Cardiac muscle cell (in vitro differentiated cells and primary cell): ENCODE data around the gene COP1. TPM values are rescaled to one million over a fixed set of nuclear protein-coding genes. Genes with fewer than 3 reads are reported as not detected.

Experiments
- DNase-seq, 2 donors: peaks; one replicate each; pipeline versions ENCODE4 v3.0.0 to v3.0.0-alpha.2; 2010 to 2017; ENCODE audit warnings: low read depth in 1 of 2, low spot score in 1 of 2
- H3K27ac ChIP-seq: fragments of 200-600 bp; sonication (generic); 2 replicates; pipeline ENCODE4 v1.5.1; 2016
- H3K27me3 ChIP-seq: fragments of 200-600 bp; sonication (generic); 2 replicates; pipeline ENCODE4 v1.6.0; 2016; ENCODE audit warnings: control low read depth
- H3K36me3 ChIP-seq: fragments of 200-600 bp; sonication (generic); 2 replicates; pipeline ENCODE4 v1.5.1; 2016; ENCODE audit warnings: control low read depth
- H3K4me1 ChIP-seq: fragments of 200-600 bp; sonication (generic); 2 replicates; pipeline ENCODE4 v1.8.1; 2017; ENCODE audit warnings: low read depth, mild to moderate bottlenecking, mixed run types
- H3K4me3 ChIP-seq: fragments of 200-600 bp; sonication (generic); 2 replicates; pipeline ENCODE4 v1.5.1; 2016; ENCODE audit warnings: mild to moderate bottlenecking
- H3K9me3 ChIP-seq: fragments of 200-600 bp; sonication (generic); 2 replicates; pipeline ENCODE4 v1.5.1; 2017; ENCODE audit warnings: low read depth, mild to moderate bottlenecking, control low read depth
- CTCF ChIP-seq: IDR thresholded peaks from 2 replicates; pipeline ENCODE4 v1.5.1; 2012; ENCODE audit warnings: low read depth, mild to moderate bottlenecking, low read length
- polyA plus RNA-seq: library from polyadenylated mRNA; unstranded; fragments of >200 nt; fragmentation: Nextera tagmentation; extraction: Ambion mirVana; gene quantifications from 2 replicates; pipeline ENCODE4 v1.2.1, GENCODE V29; 2016
- total RNA-seq: library from RNA; depleted of rRNA; stranded (reverse); fragments of >200 nt; gene quantifications from 2 replicates; pipeline ENCODE4 v1.2.3, GENCODE V29; 2016

The COP1 gene
- total and polyA plus RNA-seq, 2 experiments from 2014 or later: 58.8 to 71.3 TPM

- no peak for DNase-seq
- TF ChIP-seq CTCF: no peak
- H3K9me3 ChIP-seq: no peaks in the 10 kb centered on the region
Measured at GRCh38 chr1:176198413-176198812, 8.7 kb downstream of the COP1 start.

GRCh38 chr1:176196728-176197127, 10.4 kb downstream of the COP1 start:
- no peaks in the 10 kb centered on the region for H3K36me3 ChIP-seq
- H3K27me3 ChIP-seq: no peaks in the 10 kb centered on the region
- H3K4me3 ChIP-seq: no peak overlapping the region
- H3K4me1 ChIP-seq: no peaks in the 10 kb centered on the region
- H3K27ac ChIP-seq: no peak overlapping the region
- DNase-seq: no peak
- no peak for TF ChIP-seq CTCF
- no peaks in the 10 kb centered on the region for H3K9me3 ChIP-seq

More at GRCh38 chr1:176198413-176198812, 8.7 kb downstream of the COP1 start:
- Histone ChIP-seq H3K36me3 (no peaks in the 10 kb centered on the region), H3K27ac (no peak overlapping the region), H3K4me3 (no peak overlapping the region), H3K27me3 (no peaks in the 10 kb centered on the region), H3K4me1 (no peaks in the 10 kb centered on the region)

GRCh38 chr1:176195547-176195946, 11.5 kb downstream of the COP1 start:
- Histone ChIP-seq H3K4me3 (no peak overlapping the region), H3K36me3 (no peaks in the 10 kb centered on the region), H3K27me3 (no peaks in the 10 kb centered on the region), H3K27ac (no peak overlapping the region), H3K4me1 (no peaks in the 10 kb centered on the region), H3K9me3 (no peaks in the 10 kb centered on the region)
- DNase-seq: no peak
- no peak for TF ChIP-seq CTCF

GRCh38 chr1:176193663-176194062, 13.4 kb downstream of the COP1 start:
- Histone ChIP-seq H3K4me1 (no peaks in the 10 kb centered on the region), H3K27me3 (no peaks in the 10 kb centered on the region), H3K9me3 (no peaks in the 10 kb centered on the region), H3K36me3 (no peaks in the 10 kb centered on the region), H3K4me3 (no peak overlapping the region), H3K27ac (no peak overlapping the region)
- no peak for TF ChIP-seq CTCF
- no peak for DNase-seq

- Histone ChIP-seq H3K36me3 (no peaks in the 10 kb centered on the region), H3K9me3 (no peaks in the 10 kb centered on the region), H3K27ac (no peak overlapping the region), H3K27me3 (no peaks in the 10 kb centered on the region), H3K4me1 (no peaks in the 10 kb centered on the region), H3K4me3 (no peak overlapping the region)
- DNase-seq: no peak
- no peak for TF ChIP-seq CTCF
Measured at GRCh38 chr1:176193023-176193422, 14.1 kb downstream of the COP1 start.

- H3K9me3 ChIP-seq: no peaks in the 10 kb centered on the region
- no peaks in the 10 kb centered on the region for H3K4me1 ChIP-seq
- TF ChIP-seq CTCF: no peak
- no peak overlapping the region for H3K4me3 ChIP-seq
- no peak overlapping the region for H3K27ac ChIP-seq
- no peak for DNase-seq
- no peaks in the 10 kb centered on the region for H3K27me3 ChIP-seq
- H3K36me3 ChIP-seq: no peaks in the 10 kb centered on the region
Measured at GRCh38 chr1:176188604-176189003, 18.5 kb downstream of the COP1 start.
